ENCODE measurements around the gene VCL. TPM values are rescaled to one million over a fixed set of nuclear protein-coding genes. Genes with fewer than 3 reads are reported as not detected.
A peak's percentile ranks its signal among the peaks of the same experiment; 100 is the strongest.

The VCL gene
- total RNA-seq, 1 experiment from 2014 or later: 176 TPM

DNA sequence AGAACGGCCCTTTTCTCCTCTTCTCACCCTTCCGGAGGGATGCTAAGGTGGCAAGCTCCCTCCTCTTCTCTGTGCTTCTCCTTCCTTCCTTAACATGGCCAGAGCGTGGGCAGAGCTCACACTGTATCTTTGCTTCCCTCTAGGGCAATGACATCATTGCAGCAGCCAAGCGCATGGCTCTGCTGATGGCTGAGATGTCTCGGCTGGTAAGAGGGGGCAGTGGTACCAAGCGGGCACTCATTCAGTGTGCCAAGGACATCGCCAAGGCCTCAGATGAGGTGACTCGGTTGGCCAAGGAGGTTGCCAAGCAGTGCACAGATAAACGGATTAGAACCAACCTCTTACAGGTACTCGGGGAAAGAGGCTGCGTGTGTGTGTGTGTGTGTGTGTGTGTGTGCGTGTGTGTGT, 116.1 kb downstream of the VCL start:
- no peak overlapping the region for H3K4me3 ChIP-seq (ENCODE audit: low read depth, low read length, poor library complexity, severe bottlenecking)
- ChIA-PET CTCF (no interaction called here), POLR2A (ENCODE audit: low non-redundant PET) (no interaction called here)
- no peaks in the 10 kb centered on the region for H3K27me3 ChIP-seq (replicated peaks; ENCODE audit: insufficient read depth, low read depth, low read length, poor library complexity)
- BruUV-seq (replicated peaks): no TSS peak
- no peak for DNase-seq (ENCODE audit: low spot score)
- peaks cover 92% of the 10 kb centered on the region for H3K36me3 ChIP-seq (ENCODE audit: insufficient read depth, low read length, poor library complexity, severe bottlenecking)
- H3K9me3 ChIP-seq (ENCODE audit: low read depth, low read length, poor library complexity, severe bottlenecking): no peaks in the 10 kb centered on the region
- no peak overlapping the region for H3K27ac ChIP-seq (ENCODE audit: low read depth, low read length, poor library complexity, severe bottlenecking)
- TF ChIP-seq, protein P1, sequence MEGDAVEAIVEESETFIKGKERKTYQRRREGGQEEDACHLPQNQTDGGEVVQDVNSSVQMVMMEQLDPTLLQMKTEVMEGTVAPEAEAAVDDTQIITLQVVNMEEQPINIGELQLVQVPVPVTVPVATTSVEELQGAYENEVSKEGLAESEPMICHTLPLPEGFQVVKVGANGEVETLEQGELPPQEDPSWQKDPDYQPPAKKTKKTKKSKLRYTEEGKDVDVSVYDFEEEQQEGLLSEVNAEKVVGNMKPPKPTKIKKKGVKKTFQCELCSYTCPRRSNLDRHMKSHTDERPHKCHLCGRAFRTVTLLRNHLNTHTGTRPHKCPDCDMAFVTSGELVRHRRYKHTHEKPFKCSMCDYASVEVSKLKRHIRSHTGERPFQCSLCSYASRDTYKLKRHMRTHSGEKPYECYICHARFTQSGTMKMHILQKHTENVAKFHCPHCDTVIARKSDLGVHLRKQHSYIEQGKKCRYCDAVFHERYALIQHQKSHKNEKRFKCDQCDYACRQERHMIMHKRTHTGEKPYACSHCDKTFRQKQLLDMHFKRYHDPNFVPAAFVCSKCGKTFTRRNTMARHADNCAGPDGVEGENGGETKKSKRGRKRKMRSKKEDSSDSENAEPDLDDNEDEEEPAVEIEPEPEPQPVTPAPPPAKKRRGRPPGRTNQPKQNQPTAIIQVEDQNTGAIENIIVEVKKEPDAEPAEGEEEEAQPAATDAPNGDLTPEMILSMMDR (conservative IDR thresholded peaks at IDR 0.05; ENCODE audit: low read depth, low read length): no peak
- TF ChIP-seq EZH2 (IDR thresholded peaks at IDR 0.05; ENCODE audit: borderline replicate concordance, low read depth, low read length, poor library complexity, severe bottlenecking): no peak
- peaks cover 4% of the 10 kb centered on the region for H3K4me1 ChIP-seq (ENCODE audit: insufficient read depth, low read length, poor library complexity, severe bottlenecking)
- intact Hi-C loops (cut with micrococcal nuclease; ENCODE audit: unreplicated experiment): no loop called here

DNA sequence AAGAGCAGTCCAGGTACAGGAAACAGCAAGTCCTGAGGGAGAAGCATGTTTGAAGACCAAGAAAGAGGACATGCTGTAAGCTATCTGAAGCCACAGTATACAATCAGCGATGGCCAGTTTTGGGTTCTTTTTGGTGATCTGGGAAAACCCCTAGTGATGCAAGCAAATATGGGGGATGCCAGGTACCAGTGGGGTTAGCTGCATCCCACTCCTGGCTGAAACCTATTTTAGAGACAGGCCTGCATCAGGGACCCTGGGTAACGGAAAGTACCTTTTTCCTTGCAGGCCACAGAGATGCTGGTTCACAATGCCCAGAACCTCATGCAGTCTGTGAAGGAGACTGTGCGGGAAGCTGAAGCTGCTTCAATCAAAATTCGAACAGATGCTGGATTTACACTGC, 119.8 kb downstream of the VCL start:
- ChIA-PET CTCF (interaction anchor here (0.6 kb wide), 1 partner anchor 231 kb away, joined by 3 read pairs; no protein-coding TSS in a partner anchor), POLR2A (ENCODE audit: low non-redundant PET) (no interaction called here)
- no peak overlapping the region for H3K4me3 ChIP-seq (ENCODE audit: low read depth, low read length, poor library complexity, severe bottlenecking)
- H3K27me3 ChIP-seq (replicated peaks; ENCODE audit: insufficient read depth, low read depth, low read length, poor library complexity): no peaks in the 10 kb centered on the region
- H3K9me3 ChIP-seq (ENCODE audit: low read depth, low read length, poor library complexity, severe bottlenecking): no peaks in the 10 kb centered on the region
- peaks cover 10% of the 10 kb centered on the region for H3K4me1 ChIP-seq (ENCODE audit: insufficient read depth, low read length, poor library complexity, severe bottlenecking)
- TF ChIP-seq, protein P1 (conservative IDR thresholded peaks at IDR 0.05; ENCODE audit: low read depth, low read length): no peak
- TF ChIP-seq EZH2 (IDR thresholded peaks at IDR 0.05; ENCODE audit: borderline replicate concordance, low read depth, low read length, poor library complexity, severe bottlenecking): no peak
- BruUV-seq (replicated peaks): no TSS peak
- DNase-seq (ENCODE audit: low spot score): no peak
- H3K36me3 ChIP-seq (ENCODE audit: insufficient read depth, low read length, poor library complexity, severe bottlenecking): peaks cover 93% of the 10 kb centered on the region
- H3K27ac ChIP-seq (ENCODE audit: low read depth, low read length, poor library complexity, severe bottlenecking): peak overlapping the region; percentile 48
- intact Hi-C loops (cut with micrococcal nuclease; ENCODE audit: unreplicated experiment): no loop called here

DNA sequence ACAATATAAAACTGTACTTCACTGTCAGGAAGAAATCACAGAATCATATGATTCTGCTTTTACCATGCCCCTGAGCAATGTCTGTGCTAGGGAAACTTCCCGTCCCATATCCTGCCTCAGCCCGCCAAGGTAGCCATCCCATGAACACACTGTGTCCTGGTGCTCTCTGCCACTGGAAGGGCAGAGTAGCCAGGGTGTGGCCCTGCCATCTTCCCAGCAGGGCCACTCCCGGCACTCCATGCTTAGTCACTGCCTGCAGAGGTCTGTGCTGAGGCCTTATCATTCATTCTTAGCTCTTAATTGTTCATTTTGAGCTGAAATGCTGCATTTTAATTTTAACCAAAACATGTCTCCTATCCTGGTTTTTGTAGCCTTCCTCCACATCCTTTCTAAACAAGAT, 120.9 kb downstream of the VCL start:
- TF ChIP-seq EZH2 (IDR thresholded peaks at IDR 0.05; ENCODE audit: borderline replicate concordance, low read depth, low read length, poor library complexity, severe bottlenecking): no peak
- TF ChIP-seq, protein P1 (conservative IDR thresholded peaks at IDR 0.05; ENCODE audit: low read depth, low read length): no peak
- intact Hi-C loops (cut with micrococcal nuclease; ENCODE audit: unreplicated experiment): no loop called here
- no peaks in the 10 kb centered on the region for H3K9me3 ChIP-seq (ENCODE audit: low read depth, low read length, poor library complexity, severe bottlenecking)
- DNase-seq (ENCODE audit: low spot score): no peak
- BruUV-seq (replicated peaks): no TSS peak
- peaks cover 10% of the 10 kb centered on the region for H3K4me1 ChIP-seq (ENCODE audit: insufficient read depth, low read length, poor library complexity, severe bottlenecking)
- H3K27ac ChIP-seq (ENCODE audit: low read depth, low read length, poor library complexity, severe bottlenecking): peak overlapping the region; percentile 56
- H3K4me3 ChIP-seq (ENCODE audit: low read depth, low read length, poor library complexity, severe bottlenecking): no peak overlapping the region
- CTCF ChIA-PET: no interaction called here
- POLR2A ChIA-PET (ENCODE audit: low non-redundant PET): interaction anchor here (0.6 kb wide), 1 partner anchor 270 kb away, joined by 3 read pairs; no protein-coding TSS in a partner anchor
- H3K36me3 ChIP-seq (ENCODE audit: insufficient read depth, low read length, poor library complexity, severe bottlenecking): peaks cover 93% of the 10 kb centered on the region
- H3K27me3 ChIP-seq (replicated peaks; ENCODE audit: insufficient read depth, low read depth, low read length, poor library complexity): no peaks in the 10 kb centered on the region

All from A673 (cell line).